ENCODE results near the gene FMNL2. TPM values are rescaled to one million over a fixed set of nuclear protein-coding genes. Genes with fewer than 3 reads are reported as not detected.

FMNL2 gene
- total RNA-seq, 1 experiment from 2014 or later = 28.1 TPM

DNA sequence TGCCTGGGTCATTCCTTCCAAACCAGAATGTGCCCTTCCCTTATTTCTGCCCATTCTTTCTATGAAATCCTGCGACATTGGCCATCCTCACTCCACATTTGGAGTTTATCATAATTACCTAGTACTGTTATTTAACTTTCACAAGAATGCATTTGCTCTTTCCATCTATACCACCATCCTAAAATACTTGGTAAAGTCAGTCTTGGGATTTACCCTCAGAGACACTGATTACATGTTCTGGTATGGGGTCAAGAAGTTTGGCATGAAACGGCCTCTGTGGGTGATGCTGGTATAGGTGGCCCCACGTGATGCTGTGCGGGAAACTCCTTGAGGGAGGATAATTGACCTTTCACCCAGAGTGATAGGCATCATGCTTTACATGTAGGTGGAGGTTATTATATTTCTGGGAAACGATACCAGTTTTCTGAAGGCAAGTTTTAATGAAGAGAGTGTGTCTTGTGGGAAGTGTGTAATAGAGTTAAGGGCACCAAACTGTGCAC lies 123.5 kb downstream of the FMNL2 start (continued):
- no peak for TF ChIP-seq CTCF (IDR thresholded peaks at IDR 0.05 in 2 of 3, conservative IDR thresholded peaks at IDR 0.05 in 1 of 3; ENCODE audit: borderline replicate concordance in 1 of 3, insufficient read depth in 1 of 3, low read depth in 2 of 3, low read length in 2 of 3)

DNA sequence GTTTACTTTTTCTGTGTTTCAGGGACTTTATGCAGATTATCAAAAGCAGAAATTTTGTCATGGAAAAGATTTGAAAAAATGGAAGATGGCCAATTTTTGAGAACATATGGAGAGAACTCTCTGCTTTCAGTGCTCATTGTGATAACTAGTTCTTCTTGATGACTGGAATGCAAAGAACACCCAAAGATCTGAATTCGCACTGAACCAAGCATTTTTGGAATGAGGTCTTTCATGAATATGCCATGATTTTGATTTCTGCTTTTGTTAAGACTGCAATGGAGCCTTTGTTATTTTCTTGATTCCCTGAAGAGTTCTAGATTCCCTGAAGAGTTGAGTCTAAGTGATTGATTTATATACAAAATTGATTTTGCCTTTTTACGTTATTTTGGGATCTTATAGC lies 124.1 kb downstream of the FMNL2 start:
- Histone ChIP-seq H3K9me3 (ENCODE audit: control insufficient read depth in 1 of 2, insufficient read depth in 1 of 2, low read depth in 1 of 2, low read length in 2 of 2) (no peaks in the 10 kb centered on the region), H3K36me3 (ENCODE audit: control insufficient read depth in 1 of 2, insufficient read depth in 2 of 2, low read length in 2 of 2) (no peaks in the 10 kb centered on the region), H3K9me2 (ENCODE audit: insufficient read depth) (no peaks in the 10 kb centered on the region), H3K4me1 (ENCODE audit: control insufficient read depth in 1 of 2, insufficient read depth in 2 of 2, low read length in 2 of 2) (peaks cover 0 to 15% of the 10 kb centered on the region in 2 experiments; a peak in 2 of 4 replicates), H2AFZ (ENCODE audit: low read depth, low read length, poor library complexity, severe bottlenecking) (no peak overlapping the region), H3K4me2 (ENCODE audit: low read length) (no peak overlapping the region), H3K4me3 (replicated peaks in 1 of 2; ENCODE audit: low read depth in 1 of 2, low read length in 2 of 2) (no peak overlapping the region), H3K27ac (ENCODE audit: low read depth, low read length) (no peak overlapping the region), H3K9ac (ENCODE audit: low read length) (no peak overlapping the region), H3K27me3 (ENCODE audit: insufficient read depth, low read length) (no peaks in the 10 kb centered on the region), H4K20me1 (ENCODE audit: insufficient read depth) (no peaks in the 10 kb centered on the region), H3K79me2 (ENCODE audit: insufficient read depth, low read length) (peaks cover 32% of the 10 kb centered on the region)
- ATAC-seq (no peak), DNase-seq (ENCODE audit: low read depth, low spot score) (no peak)
- intact Hi-C loops (cut with micrococcal nuclease) = no loop called here
- BruUV-seq (replicated peaks) = no TSS peak
- no peak for TF ChIP-seq YY1 (IDR thresholded peaks at IDR 0.05; ENCODE audit: extremely low read depth, insufficient replicate concordance, low read depth, low read length)
- TF ChIP-seq, protein P1, sequence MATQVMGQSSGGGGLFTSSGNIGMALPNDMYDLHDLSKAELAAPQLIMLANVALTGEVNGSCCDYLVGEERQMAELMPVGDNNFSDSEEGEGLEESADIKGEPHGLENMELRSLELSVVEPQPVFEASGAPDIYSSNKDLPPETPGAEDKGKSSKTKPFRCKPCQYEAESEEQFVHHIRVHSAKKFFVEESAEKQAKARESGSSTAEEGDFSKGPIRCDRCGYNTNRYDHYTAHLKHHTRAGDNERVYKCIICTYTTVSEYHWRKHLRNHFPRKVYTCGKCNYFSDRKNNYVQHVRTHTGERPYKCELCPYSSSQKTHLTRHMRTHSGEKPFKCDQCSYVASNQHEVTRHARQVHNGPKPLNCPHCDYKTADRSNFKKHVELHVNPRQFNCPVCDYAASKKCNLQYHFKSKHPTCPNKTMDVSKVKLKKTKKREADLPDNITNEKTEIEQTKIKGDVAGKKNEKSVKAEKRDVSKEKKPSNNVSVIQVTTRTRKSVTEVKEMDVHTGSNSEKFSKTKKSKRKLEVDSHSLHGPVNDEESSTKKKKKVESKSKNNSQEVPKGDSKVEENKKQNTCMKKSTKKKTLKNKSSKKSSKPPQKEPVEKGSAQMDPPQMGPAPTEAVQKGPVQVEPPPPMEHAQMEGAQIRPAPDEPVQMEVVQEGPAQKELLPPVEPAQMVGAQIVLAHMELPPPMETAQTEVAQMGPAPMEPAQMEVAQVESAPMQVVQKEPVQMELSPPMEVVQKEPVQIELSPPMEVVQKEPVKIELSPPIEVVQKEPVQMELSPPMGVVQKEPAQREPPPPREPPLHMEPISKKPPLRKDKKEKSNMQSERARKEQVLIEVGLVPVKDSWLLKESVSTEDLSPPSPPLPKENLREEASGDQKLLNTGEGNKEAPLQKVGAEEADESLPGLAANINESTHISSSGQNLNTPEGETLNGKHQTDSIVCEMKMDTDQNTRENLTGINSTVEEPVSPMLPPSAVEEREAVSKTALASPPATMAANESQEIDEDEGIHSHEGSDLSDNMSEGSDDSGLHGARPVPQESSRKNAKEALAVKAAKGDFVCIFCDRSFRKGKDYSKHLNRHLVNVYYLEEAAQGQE (IDR thresholded peaks at IDR 0.05; ENCODE audit: low read depth) = no peak
- TF ChIP-seq ZNF274 (IDR thresholded peaks at IDR 0.05; ENCODE audit: low read depth, low read length) = no peak
- no peak for TF ChIP-seq EZH2 (IDR thresholded peaks at IDR 0.05)
- TF ChIP-seq POLR2A (IDR thresholded peaks at IDR 0.05; ENCODE audit: borderline replicate concordance, extremely low read depth, insufficient read depth, insufficient read length) = no peak
- no peak for TF ChIP-seq SP1 (IDR thresholded peaks at IDR 0.05; ENCODE audit: low read depth)
- no peak for TF ChIP-seq ATF3 (IDR thresholded peaks at IDR 0.05)
- TF ChIP-seq FOSL1 (IDR thresholded peaks at IDR 0.05; ENCODE audit: low read depth) = no peak
- no peak for TF ChIP-seq JUND (IDR thresholded peaks at IDR 0.05)
- TF ChIP-seq SRF (IDR thresholded peaks at IDR 0.05; ENCODE audit: low read depth) = no peak
- no peak for TF ChIP-seq CTCF (IDR thresholded peaks at IDR 0.05 in 2 of 3, conservative IDR thresholded peaks at IDR 0.05 in 1 of 3; ENCODE audit: borderline replicate concordance in 1 of 3, insufficient read depth in 1 of 3, low read depth in 2 of 3, low read length in 2 of 3)
- no peak for TF ChIP-seq POLR2AphosphoS5 (IDR thresholded peaks at IDR 0.05; ENCODE audit: low read depth, low read length)
- no peak for TF ChIP-seq EGR1 (IDR thresholded peaks at IDR 0.05; ENCODE audit: low read depth)
- no peak for TF ChIP-seq RAD21 (IDR thresholded peaks at IDR 0.05; ENCODE audit: low read depth)
- ChIA-PET POLR2A (no interaction called here), RAD21 (ENCODE audit: low non-redundant PET in 1 of 2, low total read pairs in 2 of 2, uncharacterized antibody in 2 of 2, unreplicated experiment in 2 of 2) (no interaction called here), CTCF (no interaction called here)

Data from HCT116 (cell line).